PC-9 (cell line): ENCODE data around the gene FAM163A. TPM values are rescaled to one million over a fixed set of nuclear protein-coding genes. Genes with fewer than 3 reads are reported as not detected.

Experiments used
- BruUV-seq: library from RNA; stranded (reverse); fragments of 400-500 nt; replicated peaks from 2 replicates; lab custom pipeline; 2021; lab: Mats Ljungman, UMichigan
- CTCF ChIA-PET: fragments of 300-600 bp; sonication (Branson Sonifier 250); formaldehyde crosslinking; loops from one replicate; lab custom pipeline; 2022; ENCODE audit warnings: antibody characterized with exemption; lab: Charles Lee
- POLR2A ChIA-PET: fragments of 300-600 bp; sonication (Branson Sonifier 250); formaldehyde crosslinking; loops from one replicate; lab custom pipeline; 2022; ENCODE audit warnings: antibody characterized with exemption; ENCODE audit not compliant: unreplicated experiment; lab: Charles Lee
- DNase-seq, 2 experiments: peaks; one replicate each; pipeline versions ENCODE4 v3.0.0 to v3.0.0-alpha.2; 2015 to 2022; ENCODE audit warnings: mixed read lengths in 1 of 2
- H2AFZ ChIP-seq: fragments of 200-600 bp; sonication (generic); 2 replicates; pipeline ENCODE4 v1.8.1; 2017; ENCODE audit warnings: antibody characterized with exemption
- H3F3A ChIP-seq: fragments of 200-600 bp; sonication (generic); 2 replicates; pipeline ENCODE4 v1.8.1; 2017; ENCODE audit warnings: antibody characterized with exemption, mild to moderate bottlenecking, low read depth; ENCODE audit not compliant: insufficient read depth
- H3K27ac ChIP-seq: fragments of 200-600 bp; sonication (generic); 2 replicates; pipeline ENCODE4 v1.6.1; 2016; ENCODE audit warnings: mixed run types
- H3K27me3 ChIP-seq: fragments of 200-600 bp; sonication (generic); 2 replicates; pipeline ENCODE4 v1.6.1; 2016; ENCODE audit warnings: low read depth, mixed run types; ENCODE audit not compliant: insufficient read depth
- H3K36me3 ChIP-seq: fragments of 200-600 bp; sonication (generic); 2 replicates; pipeline ENCODE4 v1.6.1; 2016; ENCODE audit warnings: low read depth, mixed run types
- H3K4me1 ChIP-seq: fragments of 200-600 bp; sonication (generic); replicated peaks from 2 replicates; pipeline ENCODE4 v1.6.1; 2016; ENCODE audit warnings: mixed run types; ENCODE audit not compliant: insufficient read depth
- H3K4me2 ChIP-seq: fragments of 200-600 bp; sonication (generic); 2 replicates; pipeline ENCODE4 v1.6.1; 2017; ENCODE audit warnings: mixed run types
- H3K4me3 ChIP-seq: fragments of 200-600 bp; sonication (generic); 2 replicates; pipeline ENCODE4 v1.6.1; 2016; ENCODE audit warnings: mixed run types
- H3K79me2 ChIP-seq: fragments of 200-600 bp; sonication (generic); 2 replicates; pipeline ENCODE4 v1.6.1; 2017; ENCODE audit warnings: low read depth, mixed run types
- H3K9me2 ChIP-seq: fragments of 200-600 bp; sonication (generic); 2 replicates; pipeline ENCODE4 v1.8.1; 2017; ENCODE audit warnings: mild to moderate bottlenecking; ENCODE audit not compliant: insufficient read depth
- H3K9me3 ChIP-seq: fragments of 200-600 bp; sonication (generic); 2 replicates; pipeline ENCODE4 v1.8.1; 2016; ENCODE audit warnings: low read depth; ENCODE audit not compliant: insufficient read depth
- H4K20me1 ChIP-seq: fragments of 200-600 bp; sonication (generic); 2 replicates; pipeline ENCODE4 v1.8.1; 2017; ENCODE audit not compliant: insufficient read depth
- CTCF ChIP-seq: fragments of 200-600 bp; sonication (generic); conservative IDR thresholded peaks from 2 replicates; pipeline ENCODE4 v1.6.1; 2017; ENCODE audit warnings: mixed run types, antibody characterized with exemption, mild to moderate bottlenecking, moderate library complexity
- EZH2 ChIP-seq: fragments of 200-600 bp; sonication (generic); IDR thresholded peaks from 2 replicates; pipeline ENCODE4 v1.8.0; 2017; ENCODE audit warnings: antibody characterized with exemption, low read depth
- intact Hi-C: fragments of 100-400 bp; cut with micrococcal nuclease; formaldehyde crosslinking; loops from one replicate; pipeline ENCODE4 v1.10.0; 2022; ENCODE audit not compliant: unreplicated experiment
- total RNA-seq: library from RNA; stranded (reverse); gene quantifications from 2 replicates; pipeline ENCODE4 v1.2.3, GENCODE V29; 2021

Gene FAM163A
- total RNA-seq, 1 experiment from 2014 or later = not detected

- TF ChIP-seq CTCF = no peak
- TF ChIP-seq EZH2 = no peak
- no peaks in the 10 kb centered on the region for H3K9me2 ChIP-seq
- CTCF ChIA-PET = no interaction called here
- POLR2A ChIA-PET = interaction anchor here (0.5 kb wide), 1 partner anchor 695 kb away, joined by 3 read pairs; no protein-coding TSS in a partner anchor
- H3K4me3 ChIP-seq = no peak overlapping the region
- DNase-seq = no peak
- no peak overlapping the region for H2AFZ ChIP-seq
- H3K4me1 ChIP-seq = no peaks in the 10 kb centered on the region
- H3K9me3 ChIP-seq = no peaks in the 10 kb centered on the region
- peaks cover 60% of the 10 kb centered on the region for H3K36me3 ChIP-seq
- BruUV-seq = no TSS peak
- no peaks in the 10 kb centered on the region for H3K27me3 ChIP-seq
- 0 out of 2 replicates have a peak, but pooled peaks cover 5% of the 10 kb centered on the region for H3F3A ChIP-seq
- H4K20me1 ChIP-seq = peaks cover 73% of the 10 kb centered on the region
- peaks cover 56% of the 10 kb centered on the region for H3K79me2 ChIP-seq
- no peak overlapping the region for H3K4me2 ChIP-seq
- no peak overlapping the region for H3K27ac ChIP-seq
- intact Hi-C loops = loop anchor here (10.0 kb wide), 1 partner anchor 169 kb away; no protein-coding TSS in a partner anchor
These were observed 122.3 kb downstream of the FAM163A start for GRCh38 chr1:179865377-179865776.

Other genes starting within 250 kb of the FAM163A start
- not detected in 2 replicates for gene NPHS2, start 167.3 kb upstream of the FAM163A start, total RNA-seq
- not detected in 2 replicates for gene TDRD5, start 151.5 kb upstream of the FAM163A start, total RNA-seq
- gene TOR1AIP2, start 134.5 kb downstream of the FAM163A start, total RNA-seq = 106 and 142 TPM in 2 replicates
- 23.5 and 24.4 TPM in 2 replicates for gene TOR1AIP1, start 139.0 kb downstream of the FAM163A start, total RNA-seq
- gene CEP350, start 211.5 kb downstream of the FAM163A start, total RNA-seq = 27.0 and 30.6 TPM in 2 replicates